SK-N-SH treated with all-trans-retinoic acid at 6 μM for 48 hours (cell line): ENCODE measurements around the gene CPLX1.

ENCODE experiments used
- ATAC-seq: fragments of 200-7000 bp; cut with Tn5 transposase; 3 replicates; pipeline ENCODE4 v1.9.1; 2020; ENCODE audit warnings: mild to moderate bottlenecking, moderate library complexity
- ARNTL ChIP-seq: fragments of 450-650 bp; formaldehyde crosslinking; IDR thresholded peaks from 2 replicates; pipeline ENCODE4 v1.5.0; 2020; ENCODE audit warnings: low read depth, mild to moderate bottlenecking, moderate library complexity, borderline replicate concordance
- BACH2 ChIP-seq: fragments of 250-450 bp; sonication (Bioruptor Pico); IDR thresholded peaks from 2 replicates; pipeline ENCODE4 v1.9.0; 2021; ENCODE audit warnings: mild to moderate bottlenecking, borderline replicate concordance
- CREB5 ChIP-seq: fragments of 250-450 bp; sonication (Bioruptor Pico); IDR thresholded peaks from 2 replicates; pipeline ENCODE4 v1.5.1; 2020; ENCODE audit warnings: low read depth, mild to moderate bottlenecking, moderate library complexity
- CSDC2 ChIP-seq: fragments of 250-450 bp; sonication (Bioruptor Pico); IDR thresholded peaks from 2 replicates; pipeline ENCODE4 v1.5.0; 2020; ENCODE audit warnings: mild to moderate bottlenecking, moderate library complexity
- CSRNP3 ChIP-seq: fragments of 250-450 bp; sonication (Bioruptor Pico); IDR thresholded peaks from 2 replicates; pipeline ENCODE4 v1.5.1; 2021; ENCODE audit warnings: mild to moderate bottlenecking, moderate library complexity
- ESRRG ChIP-seq: fragments of 250-450 bp; sonication (Bioruptor Pico); IDR thresholded peaks from 2 replicates; pipeline ENCODE4 v1.6.1; 2021; ENCODE audit warnings: mild to moderate bottlenecking
- ISL1 ChIP-seq: fragments of 250-450 bp; sonication (Bioruptor Pico); IDR thresholded peaks from 2 replicates; pipeline ENCODE4 v2.1.2; 2022; ENCODE audit warnings: mild to moderate bottlenecking, moderate library complexity
- OSR1 ChIP-seq: fragments of 250-450 bp; sonication (Bioruptor Pico); IDR thresholded peaks from 2 replicates; pipeline ENCODE4 v1.8.0; 2022; ENCODE audit warnings: moderate library complexity, mild to moderate bottlenecking, inconsistent platforms
- PATZ1 ChIP-seq: fragments of 250-450 bp; sonication (Bioruptor Pico); IDR thresholded peaks from 2 replicates; pipeline ENCODE4 v1.8.0; 2020; ENCODE audit warnings: mild to moderate bottlenecking, moderate library complexity, borderline replicate concordance
- PPARA ChIP-seq: fragments of 250-450 bp; sonication (Bioruptor Pico); IDR thresholded peaks from 2 replicates; pipeline ENCODE4 v1.5.0; 2020; ENCODE audit warnings: mild to moderate bottlenecking, borderline replicate concordance
- RARB ChIP-seq: fragments of 250-450 bp; sonication (Bioruptor Pico); IDR thresholded peaks from 2 replicates; pipeline ENCODE4 v1.8.0; 2021; ENCODE audit warnings: mild to moderate bottlenecking, moderate library complexity
- SNAI2 ChIP-seq: fragments of 250-450 bp; sonication (Bioruptor Pico); IDR thresholded peaks from 2 replicates; pipeline ENCODE4 v1.5.0; 2020; ENCODE audit warnings: mild to moderate bottlenecking, moderate library complexity
- TOX ChIP-seq: fragments of 250-450 bp; sonication (Bioruptor Pico); IDR thresholded peaks from 2 replicates; pipeline ENCODE4 v1.8.0; 2021; ENCODE audit warnings: mild to moderate bottlenecking, moderate library complexity, borderline replicate concordance
- TSHZ2 ChIP-seq: fragments of 250-450 bp; sonication (Bioruptor Pico); IDR thresholded peaks from 2 replicates; pipeline ENCODE4 v1.5.0; 2020; ENCODE audit warnings: mild to moderate bottlenecking, moderate library complexity
- ZC3H10 ChIP-seq: fragments of 250-450 bp; sonication (Bioruptor Pico); IDR thresholded peaks from 2 replicates; pipeline ENCODE4 v1.5.1; 2021; ENCODE audit warnings: mild to moderate bottlenecking, moderate library complexity
- ZFP3 ChIP-seq: fragments of 250-450 bp; sonication (Bioruptor Pico); IDR thresholded peaks from 2 replicates; pipeline ENCODE4 v1.5.0; 2020; ENCODE audit warnings: mild to moderate bottlenecking, moderate library complexity
- ZFP30 ChIP-seq: fragments of 450-650 bp; formaldehyde crosslinking; IDR thresholded peaks from 2 replicates; pipeline ENCODE4 v1.5.0; 2022; ENCODE audit warnings: mild to moderate bottlenecking, moderate library complexity
- ZNF565 ChIP-seq: fragments of 450-650 bp; formaldehyde crosslinking; conservative IDR thresholded peaks from 2 replicates; pipeline ENCODE4 v1.5.0; 2020; ENCODE audit warnings: low read depth, mild to moderate bottlenecking, moderate library complexity
- ZNF70 ChIP-seq: fragments of 450-650 bp; formaldehyde crosslinking; IDR thresholded peaks from 2 replicates; pipeline ENCODE4 v1.5.0; 2020; ENCODE audit warnings: mild to moderate bottlenecking, moderate library complexity
- ZNF8 ChIP-seq: fragments of 450-650 bp; formaldehyde crosslinking; IDR thresholded peaks from 2 replicates; pipeline ENCODE4 v1.5.0; 2020; ENCODE audit warnings: mild to moderate bottlenecking, moderate library complexity

Gene CPLX1

GRCh38 chr4:858831-859451 is 33.0 kb upstream of the CPLX1 start:
- TF ChIP-seq ZC3H10 (CRISPR knock-in tag) (no peak), ARNTL (CRISPR knock-in tag) (no peak), ZNF565 (CRISPR knock-in tag) (no peak), ISL1 (CRISPR knock-in tag) (no peak), CSRNP3 (no peak), CSDC2 (no peak), ZFP30 (no peak), TOX (CRISPR knock-in tag) (no peak), PPARA (CRISPR knock-in tag) (no peak), SNAI2 (CRISPR knock-in tag) (no peak), ZFP3 (CRISPR knock-in tag) (no peak), RARB (no peak), ESRRG (CRISPR knock-in tag) (no peak), ZNF70 (CRISPR knock-in tag) (no peak), TSHZ2 (no peak)
- no peak for ATAC-seq

- TF ChIP-seq PATZ1 (CRISPR knock-in tag) (no peak), ZNF565 (CRISPR knock-in tag) (no peak), ZFP3 (CRISPR knock-in tag) (no peak)
- ATAC-seq, result no peak
Observed at GRCh38 chr4:858041-858481, 32.1 kb upstream of the CPLX1 start.

- ATAC-seq, result no peak
- TF ChIP-seq ZFP30 (no peak), ZNF70 (CRISPR knock-in tag) (no peak), TSHZ2 (no peak), SNAI2 (CRISPR knock-in tag) (no peak), ZC3H10 (CRISPR knock-in tag) (no peak), CSDC2 (no peak), ISL1 (CRISPR knock-in tag) (no peak), BACH2 (CRISPR knock-in tag) (no peak), TOX (CRISPR knock-in tag) (no peak), ZNF565 (CRISPR knock-in tag) (no peak), ZFP3 (CRISPR knock-in tag) (no peak), ZNF8 (CRISPR knock-in tag) (no peak), PATZ1 (CRISPR knock-in tag) (no peak), CREB5 (CRISPR knock-in tag) (no peak), OSR1 (CRISPR knock-in tag) (no peak), ESRRG (CRISPR knock-in tag) (no peak), PPARA (CRISPR knock-in tag) (no peak)
Observed at GRCh38 chr4:857461-857860, 31.5 kb upstream of the CPLX1 start.
